ENCODE results near the gene LCN1. TPM values are rescaled to one million over a fixed set of nuclear protein-coding genes. Genes with fewer than 3 reads are reported as not detected.

Gene LCN1
- total and polyA plus RNA-seq, 2 donors (not counting 3 experiments of a cell fraction or from before 2014, with no cell fraction given): not detected

- BruUV-seq (replicated peaks): no TSS peak
These were observed 412 bp downstream of the LCN1 start for GRCh38 chr9:135521608-135522095.

More at GRCh38 chr9:135521608-135522095, 412 bp downstream of the LCN1 start:
- Histone ChIP-seq H3K4me2 (ENCODE audit: insufficient read depth, low read length) (no peak overlapping the region), H3K4me1 (ENCODE audit: control insufficient read depth, extremely low read depth, insufficient read depth, low read length) (no peaks in the 10 kb centered on the region), H3K79me2 (ENCODE audit: control insufficient read depth, insufficient read depth, low read length) (no peaks in the 10 kb centered on the region), H3K27ac (ENCODE audit: insufficient read depth, low read depth, low read length) (no peak overlapping the region), H3K27me3 (ENCODE audit: control insufficient read depth in 2 of 2, insufficient read depth in 2 of 2, low read length in 2 of 2) (no peaks in the 10 kb centered on the region), H3K9ac (replicated peaks; ENCODE audit: extremely low read depth, insufficient read depth, low read length) (no peak overlapping the region), H4K20me1 (replicated peaks; ENCODE audit: control insufficient read depth, extremely low read depth, insufficient read depth, low read length) (no peaks in the 10 kb centered on the region), H3K9me1 (replicated peaks; ENCODE audit: control insufficient read depth, extremely low read depth, insufficient read depth, low read length) (no peaks in the 10 kb centered on the region), H3K9me3 (replicated peaks; ENCODE audit: control insufficient read depth, insufficient read depth, low read length) (no peaks in the 10 kb centered on the region), H2AFZ (ENCODE audit: low read depth, low read length) (no peak overlapping the region), H3K36me3 (ENCODE audit: control insufficient read depth in 2 of 2, extremely low read depth in 1 of 2, insufficient read depth in 2 of 2, low read length in 2 of 2) (no peaks in the 10 kb centered on the region), H3K4me3 (replicated peaks in 1 of 3; ENCODE audit: insufficient read depth in 1 of 3, low read depth in 1 of 3, low read length in 3 of 3) (no peak overlapping the region)
- dilution Hi-C loops (cut with MboI; ENCODE audit: extremely low pct_ligation_motif_present, low sequenced_read_pairs): no loop called here
- TF ChIP-seq EZH2 (IDR thresholded peaks at IDR 0.05; ENCODE audit: borderline replicate concordance, low read depth, low read length, severe bottlenecking) (no peak), FOS (IDR thresholded peaks at IDR 0.05; ENCODE audit: borderline replicate concordance, insufficient read depth, low read length) (no peak), POLR2AphosphoS5 (IDR thresholded peaks at IDR 0.05; ENCODE audit: insufficient read depth, low read depth, low read length) (no peak), POLR2A (IDR thresholded peaks at IDR 0.05; ENCODE audit: low read depth, low read length) (no peak), MAX (IDR thresholded peaks at IDR 0.05; ENCODE audit: insufficient read depth, insufficient read length) (no peak), GATA2 (IDR thresholded peaks at IDR 0.05; ENCODE audit: insufficient read depth, insufficient read length, low read depth, low read length) (no peak), JUN (IDR thresholded peaks at IDR 0.05; ENCODE audit: borderline replicate concordance, insufficient read depth, insufficient read length, low read depth) (no peak), CTCF (IDR thresholded peaks at IDR 0.05; ENCODE audit: extremely low read depth in 1 of 2, insufficient read depth in 1 of 2, low read depth in 1 of 2, low read length in 2 of 2) (no peak), MYC (IDR thresholded peaks at IDR 0.05; ENCODE audit: low read depth, low read length) (no peak)
- ChIA-PET POLR2A (no interaction called here), CTCF (no interaction called here)
- no peak for DNase-seq (ENCODE audit: low read depth, low spot score)
- intact Hi-C loops (cut with micrococcal nuclease): no loop called here
- no peak for FAIRE-seq
